Activated CD4-positive, alpha-beta T cell treated with anti-CD3 and anti-CD28 coated beads for 1 hour (primary cell): ENCODE measurements around the gene C1S.
"Not testable (repeated sequence)": the region's sequence is repeated elsewhere in the genome, so short reads cannot be mapped to it uniquely, and the experiment has no call there.

Experiments used
- DNase-seq: peaks from one replicate; pipeline ENCODE4 v3.0.0-alpha.2; 2020

The C1S gene

DNA sequence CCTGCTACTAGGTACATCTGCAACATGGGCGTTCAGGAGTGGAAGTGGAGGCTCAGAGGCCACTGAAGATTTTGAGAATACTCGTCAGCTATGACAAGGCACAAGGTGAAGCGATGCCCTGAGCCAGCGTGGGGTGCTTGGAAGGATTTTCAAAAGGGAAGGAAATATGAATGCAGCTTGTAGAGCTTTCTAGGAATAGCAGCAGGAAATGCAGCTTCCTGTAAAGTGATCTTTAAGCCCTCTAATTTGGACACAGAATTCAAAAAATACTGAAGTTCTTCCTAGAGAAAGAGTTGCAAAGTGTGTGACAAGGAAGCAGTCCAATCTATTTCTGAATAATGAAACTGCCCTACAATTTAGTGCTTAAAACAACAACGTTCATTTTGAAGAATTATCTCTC is 13.2 kb upstream of the C1S start:
- no peak for DNase-seq

DNA sequence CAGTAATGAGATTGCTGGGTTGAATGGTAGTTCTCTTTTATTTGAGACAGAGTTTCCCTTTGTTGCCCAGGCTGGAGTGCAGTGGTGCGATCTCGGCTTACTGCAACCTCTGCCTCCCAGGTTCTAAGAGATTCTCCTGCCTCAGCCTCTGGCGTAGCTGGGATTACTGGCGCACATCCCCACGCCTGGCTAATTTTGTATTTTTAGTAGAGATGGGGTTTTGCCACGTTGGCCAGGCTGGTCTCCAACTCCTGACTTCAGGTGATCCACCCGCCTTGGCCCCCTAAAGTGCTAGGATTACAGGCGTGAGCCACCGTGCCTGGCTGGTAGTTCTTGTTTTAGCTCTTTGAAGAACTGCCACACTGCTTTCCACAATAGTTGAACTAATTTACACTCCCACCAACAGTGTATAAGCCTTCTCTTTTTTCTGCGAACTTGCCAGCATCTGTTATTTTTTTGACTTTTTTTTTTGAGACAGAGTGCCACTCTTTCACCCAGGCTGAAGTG is 11.0 kb upstream of the C1S start:
- not testable (repeated sequence) for DNase-seq

DNA sequence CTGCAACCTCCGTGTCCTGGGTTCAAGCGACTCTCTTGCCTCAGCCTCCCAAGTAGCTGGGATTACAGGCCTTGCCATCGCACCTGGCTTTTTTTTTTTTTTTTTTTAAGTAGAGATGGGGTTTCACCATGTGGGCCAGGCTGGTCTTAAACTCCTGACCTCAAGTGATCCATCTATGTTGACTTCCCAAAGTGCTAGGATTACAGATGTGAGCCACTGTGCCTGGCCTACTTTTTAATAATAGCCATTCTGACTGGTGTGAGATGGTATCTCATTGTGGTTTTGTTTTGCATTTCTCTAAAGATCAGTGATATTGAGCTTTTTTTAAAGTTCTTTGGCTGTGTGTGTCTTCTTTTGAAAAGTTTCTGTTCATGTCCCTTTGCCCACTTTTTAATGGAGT is 10.5 kb upstream of the C1S start:
- DNase-seq, result not testable (repeated sequence)

DNA sequence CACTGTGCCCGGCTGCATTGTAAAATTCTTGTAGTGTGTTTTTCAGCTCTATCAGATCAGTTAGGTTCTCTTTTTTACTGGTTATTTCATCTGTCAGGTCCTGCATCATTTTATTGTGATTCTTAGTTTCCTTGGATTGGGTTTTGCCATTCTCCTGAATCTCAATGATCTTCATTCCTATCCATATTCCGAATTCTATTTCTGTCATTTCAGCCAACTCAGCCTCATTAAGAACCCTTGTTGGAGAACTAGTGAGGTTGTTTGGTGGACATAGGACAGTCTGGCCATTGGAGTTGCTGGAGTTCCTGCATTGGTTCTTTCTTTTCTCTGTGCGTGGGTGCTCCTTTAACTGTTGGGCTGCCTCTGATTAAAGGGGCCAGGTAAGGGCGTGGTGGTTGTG is 5.6 kb upstream of the C1S start:
- no peak for DNase-seq

DNA sequence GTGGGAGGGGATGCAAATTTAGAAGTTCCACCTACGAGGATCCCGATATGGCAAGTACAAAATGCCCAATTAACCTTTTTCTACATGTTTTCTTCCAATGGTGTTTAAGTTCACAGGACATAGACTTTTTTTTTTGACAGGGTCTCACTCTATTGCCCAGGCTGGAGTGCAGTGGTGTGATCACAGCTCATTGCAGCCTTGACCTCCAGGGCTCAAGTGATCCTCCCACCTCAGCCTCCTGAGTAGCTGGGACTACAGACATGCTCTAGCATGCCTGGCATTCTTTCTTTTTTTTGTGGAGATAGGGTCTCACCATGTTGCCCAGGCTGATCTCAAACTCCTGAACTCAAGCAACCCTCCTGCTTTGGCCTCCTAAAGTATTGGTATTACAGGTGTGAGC is 4.8 kb upstream of the C1S start:
- not testable (repeated sequence) for DNase-seq

DNA sequence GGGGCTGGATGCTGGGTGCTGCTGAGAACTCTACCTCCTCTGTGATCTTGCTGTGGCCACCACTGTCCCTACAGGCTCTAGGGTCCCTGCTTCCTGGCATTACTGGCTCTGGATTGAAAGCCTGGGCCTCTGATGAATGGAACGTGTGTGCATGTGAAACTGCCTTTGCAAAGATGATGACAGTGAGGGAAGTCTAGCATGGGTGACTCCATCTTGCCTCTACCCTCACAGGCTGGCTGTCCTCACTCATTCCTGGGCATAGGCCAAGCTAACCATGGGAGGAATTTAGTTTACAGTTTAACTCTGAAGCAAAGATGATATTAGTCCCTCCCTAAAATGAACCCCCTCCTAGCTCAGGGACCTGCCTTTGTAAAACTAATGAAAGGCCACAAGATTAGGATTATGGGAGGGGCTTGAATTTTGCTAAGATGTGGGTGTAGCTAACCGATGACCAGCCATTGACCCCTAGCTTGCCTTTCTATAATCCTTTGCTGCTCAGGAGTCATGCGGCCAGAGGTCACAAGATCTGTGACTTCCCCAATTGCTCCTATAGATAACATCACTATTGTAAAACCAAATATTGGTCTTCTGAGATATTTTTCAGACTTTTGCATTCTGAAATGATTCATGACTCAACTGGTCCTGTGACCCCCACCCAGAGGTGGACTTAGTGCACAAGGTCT is 2.2 kb upstream of the C1S start:
- DNase-seq, result no peak

DNA sequence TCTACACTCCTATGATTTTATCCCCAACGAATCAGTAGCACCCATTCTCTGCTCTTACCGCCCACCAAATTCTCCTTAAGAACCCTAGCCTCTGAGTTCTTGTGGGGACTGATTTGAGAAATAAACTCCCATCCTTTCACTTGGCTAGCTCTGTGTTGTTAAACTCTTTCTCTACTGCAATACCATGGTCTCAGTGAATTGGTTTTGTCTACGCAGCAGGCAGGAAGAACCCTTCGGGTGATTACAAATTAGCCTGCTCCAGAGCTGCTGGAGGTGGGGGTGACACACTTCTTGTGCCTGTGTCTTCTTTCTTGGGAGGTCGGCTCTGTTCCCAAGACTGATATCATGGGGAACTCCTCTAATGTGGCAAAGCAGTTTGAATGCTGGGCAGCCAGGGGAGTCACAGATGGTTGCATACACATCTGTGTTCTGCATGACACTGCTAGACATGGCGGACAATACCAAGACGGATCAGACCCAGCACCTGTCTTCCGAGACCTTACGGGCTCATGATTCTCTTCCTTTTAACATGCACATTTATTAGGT is 1.6 kb upstream of the C1S start:
- DNase-seq, result no peak

DNA sequence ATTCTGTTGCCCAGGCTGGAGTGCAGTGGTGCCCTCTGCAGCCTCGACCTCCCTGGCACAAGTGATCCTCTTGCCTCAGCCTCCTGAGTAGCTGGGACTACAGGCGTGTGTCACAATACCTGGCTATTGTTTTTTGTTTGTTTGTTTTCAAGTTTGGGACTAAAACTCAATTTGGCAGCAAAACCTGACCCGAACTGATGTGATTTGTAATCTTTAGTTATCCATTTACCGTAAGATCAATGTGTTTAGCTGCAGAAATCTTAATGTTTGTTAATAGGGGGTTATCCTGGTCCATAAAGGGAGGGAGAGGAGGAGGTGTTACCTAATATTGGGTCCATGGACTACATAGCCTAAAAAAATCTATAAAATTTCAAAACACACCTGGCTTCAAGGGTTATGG is 738 bp upstream of the C1S start:
- DNase-seq, result no peak

DNA sequence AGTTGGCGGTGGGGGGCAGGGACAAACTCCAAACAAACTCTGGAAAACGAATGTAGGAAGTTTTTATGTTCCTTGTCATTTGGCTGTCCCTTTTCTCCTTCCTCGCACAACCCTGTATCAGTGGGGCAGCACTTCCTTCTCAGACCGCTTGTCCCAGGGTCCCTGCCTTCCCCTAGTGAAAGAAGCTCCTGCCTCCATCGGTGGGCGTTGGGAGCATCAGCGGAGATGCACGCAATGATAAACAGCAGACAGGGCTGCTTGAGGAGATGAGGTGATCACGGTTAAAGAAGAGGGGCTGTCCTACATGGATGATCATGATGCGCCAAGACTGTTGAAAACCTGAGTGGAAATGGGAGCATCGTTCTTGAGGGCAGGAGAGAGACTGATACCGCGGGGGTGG is 620 bp downstream of the C1S start:
- no peak for DNase-seq

DNA sequence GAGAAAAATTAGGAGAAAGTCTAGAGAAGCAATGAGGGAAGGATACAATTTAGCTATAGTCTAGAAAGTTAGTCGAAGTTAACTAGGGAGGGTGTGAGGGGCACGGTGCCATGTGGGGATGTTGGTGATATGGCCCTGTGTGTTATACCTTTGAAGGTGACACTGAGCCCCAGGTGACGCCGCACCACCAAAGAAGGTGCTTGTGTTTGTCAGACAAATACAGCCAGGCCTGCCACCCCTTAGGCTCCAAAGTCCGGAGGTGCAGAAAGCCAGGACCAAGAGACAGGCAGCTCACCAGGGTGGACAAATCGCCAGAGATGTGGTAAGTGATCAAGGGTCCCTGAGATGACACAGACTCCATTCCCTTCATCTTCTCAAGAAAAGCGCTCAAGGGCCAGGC is 1.1 kb downstream of the C1S start:
- DNase-seq, result no peak

DNA sequence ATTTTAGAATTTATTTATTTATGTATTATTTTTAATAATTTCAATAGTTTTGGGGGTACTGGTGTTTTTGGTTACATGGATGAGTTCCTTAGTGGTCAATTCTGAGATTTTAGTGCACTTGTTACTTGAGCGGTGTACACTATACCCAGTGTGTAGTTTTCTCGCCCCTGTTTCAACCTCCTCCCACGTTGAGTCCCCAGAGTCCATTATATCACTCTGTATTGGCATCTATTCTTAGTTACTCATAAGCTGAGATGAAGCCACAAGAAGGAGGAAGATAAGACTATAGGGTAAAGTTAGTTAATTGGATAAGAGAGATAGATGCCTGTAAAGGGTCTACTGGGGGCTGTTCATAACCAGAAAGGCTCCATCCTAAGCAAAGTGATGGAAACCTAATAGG is 4.0 kb downstream of the C1S start:
- no peak for DNase-seq

DNA sequence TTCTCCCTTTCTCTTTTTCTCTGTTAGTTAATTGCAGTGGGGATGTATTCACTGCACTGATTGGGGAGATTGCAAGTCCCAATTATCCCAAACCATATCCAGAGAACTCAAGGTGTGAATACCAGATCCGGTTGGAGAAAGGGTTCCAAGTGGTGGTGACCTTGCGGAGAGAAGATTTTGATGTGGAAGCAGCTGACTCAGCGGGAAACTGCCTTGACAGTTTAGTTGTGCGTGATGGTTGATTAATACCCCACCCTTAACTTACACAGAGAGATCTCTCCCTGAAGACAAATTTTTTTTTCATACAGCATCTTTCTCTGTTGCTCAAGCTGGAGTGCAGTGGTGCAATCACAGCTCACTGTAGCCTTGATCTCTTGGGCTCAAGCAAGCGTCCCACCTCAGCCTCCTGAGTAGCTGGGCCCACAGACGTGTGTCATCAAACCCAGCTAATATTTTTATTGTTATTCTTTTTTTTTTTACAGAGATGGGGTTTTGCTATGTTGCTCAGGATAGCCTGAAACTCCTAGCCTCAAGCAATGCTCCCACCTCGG is 4.6 kb downstream of the C1S start:
- DNase-seq, result no peak

DNA sequence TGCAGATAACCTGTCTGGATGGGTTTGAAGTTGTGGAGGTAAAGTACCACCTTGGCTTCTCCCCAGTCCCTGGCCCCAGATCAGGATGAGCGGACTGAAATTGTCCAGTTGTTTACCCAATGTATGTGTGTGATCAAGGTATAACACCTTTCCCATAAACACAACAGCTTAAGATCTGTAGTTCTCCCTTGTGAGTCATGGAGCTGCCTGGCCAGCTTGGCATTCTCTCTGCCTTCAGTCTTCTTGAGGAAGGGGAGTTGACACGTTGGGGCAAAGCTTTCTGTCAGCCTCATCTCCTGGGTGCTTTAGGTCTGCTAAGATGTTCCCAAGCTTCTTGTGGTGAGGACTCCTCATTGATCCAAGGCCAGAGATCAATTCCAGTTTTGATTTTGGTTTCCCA is 6.1 kb downstream of the C1S start:
- DNase-seq, result no peak

DNA sequence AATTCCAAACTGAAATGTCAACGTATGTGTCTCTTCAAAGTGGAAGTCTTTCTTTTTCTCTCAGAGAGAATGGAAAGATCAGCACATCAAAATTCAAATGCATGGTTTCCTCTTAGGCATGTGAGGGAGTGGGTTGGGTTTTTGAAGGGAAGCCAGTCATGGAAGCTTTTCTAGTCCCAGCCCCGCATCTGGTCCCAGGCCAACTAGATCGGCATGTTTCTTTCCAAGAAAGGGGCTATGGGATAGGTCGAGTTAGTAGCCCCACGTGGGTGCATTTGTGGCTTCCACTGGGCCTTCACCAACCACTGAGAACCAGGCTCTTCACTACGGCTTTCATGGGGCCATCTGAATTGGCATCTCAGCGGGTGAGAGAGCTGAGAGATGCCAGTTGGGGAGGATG is 6.6 kb downstream of the C1S start:
- no peak for DNase-seq

DNA sequence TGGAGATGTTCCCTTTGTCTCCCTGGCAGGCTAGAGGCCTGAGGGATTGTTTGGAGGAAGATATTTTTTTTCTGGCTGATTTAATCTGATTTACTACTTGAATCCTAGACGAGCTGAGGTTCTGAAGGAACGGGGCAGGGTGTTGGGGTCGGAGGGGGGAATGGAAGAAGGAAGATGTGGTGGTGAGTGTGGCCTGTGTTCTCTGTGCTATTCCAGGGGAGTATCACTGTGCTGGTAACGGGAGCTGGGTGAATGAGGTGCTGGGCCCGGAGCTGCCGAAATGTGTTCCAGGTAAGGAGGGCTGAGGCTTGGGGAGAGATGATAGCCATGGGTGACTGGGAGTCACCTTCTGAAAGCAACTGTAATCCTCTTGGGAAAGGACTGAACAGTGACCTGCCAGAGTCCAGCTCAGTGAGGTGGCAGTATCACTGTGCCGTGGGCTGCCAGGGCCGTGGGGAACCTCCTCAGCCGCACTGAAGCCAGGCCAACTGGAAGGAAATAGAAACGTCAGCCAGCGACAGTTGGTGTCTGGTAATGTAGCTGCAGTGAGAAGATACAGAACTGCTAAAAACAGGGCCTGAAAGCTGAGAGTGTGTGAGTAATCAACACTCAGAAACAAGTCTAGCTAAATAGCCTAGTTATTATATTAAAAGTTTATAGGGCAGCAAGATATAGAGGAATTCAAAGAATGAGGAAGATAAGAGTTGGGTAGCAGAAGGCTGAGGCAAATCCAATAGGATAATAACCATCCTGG is 7.9 kb downstream of the C1S start:
- DNase-seq, result no peak

DNA sequence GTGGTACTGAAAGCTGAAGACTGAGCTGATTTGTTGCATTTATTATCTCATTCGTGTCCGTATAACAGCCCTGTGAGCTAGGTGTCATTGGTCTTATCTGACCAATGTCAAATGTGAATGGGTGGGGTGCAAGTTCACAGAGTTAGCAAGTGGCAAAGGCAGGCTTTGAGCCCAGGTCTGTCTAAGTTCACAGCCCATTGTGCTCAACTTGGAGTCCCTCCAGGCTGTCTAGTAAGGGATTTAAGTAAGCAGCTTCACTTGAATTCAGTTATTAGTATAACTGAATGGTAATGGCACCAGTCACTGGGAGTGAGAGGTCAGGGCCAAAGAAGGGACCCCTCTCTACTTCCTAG is 8.5 kb downstream of the C1S start:
- DNase-seq, result no peak

DNA sequence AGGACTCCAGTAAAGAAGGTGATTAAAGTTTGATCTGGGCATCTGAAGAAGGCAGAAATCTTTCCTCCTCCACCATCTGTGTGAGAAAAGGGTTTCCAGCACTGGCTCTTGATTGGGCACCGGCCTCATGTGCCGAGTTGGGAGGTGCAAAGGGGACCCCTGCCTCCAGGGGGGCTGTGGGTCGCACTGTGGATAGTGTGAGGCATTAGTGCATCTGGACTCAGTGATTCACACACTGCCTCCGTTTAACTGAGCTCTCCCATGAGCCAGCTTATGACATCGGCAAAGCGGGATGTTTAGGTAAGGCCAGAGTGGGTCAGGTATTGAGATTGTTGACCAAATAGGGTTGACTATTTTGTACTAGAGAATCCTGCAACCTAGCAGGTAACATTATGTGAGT is 8.9 kb downstream of the C1S start:
- DNase-seq, result no peak

DNA sequence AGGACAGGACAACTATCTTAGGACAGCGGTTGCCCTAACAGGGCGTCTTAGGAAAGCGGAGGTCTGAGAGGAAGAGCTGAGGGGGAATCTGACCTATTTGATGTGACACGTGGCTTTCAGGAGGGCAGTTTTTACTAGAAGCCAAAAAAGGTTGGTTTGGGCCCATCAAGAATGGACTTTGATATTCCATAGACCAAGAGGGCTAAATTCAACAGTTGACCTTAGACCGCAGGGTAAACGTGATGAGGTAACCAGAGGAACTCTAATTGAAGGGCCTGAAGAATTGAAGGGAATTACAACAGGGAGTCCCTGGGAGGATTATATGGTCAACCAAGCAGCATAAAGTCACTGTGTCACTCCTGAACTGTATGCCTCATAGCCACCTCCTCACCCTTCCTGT is 11.5 kb downstream of the C1S start:
- no peak for DNase-seq

DNA sequence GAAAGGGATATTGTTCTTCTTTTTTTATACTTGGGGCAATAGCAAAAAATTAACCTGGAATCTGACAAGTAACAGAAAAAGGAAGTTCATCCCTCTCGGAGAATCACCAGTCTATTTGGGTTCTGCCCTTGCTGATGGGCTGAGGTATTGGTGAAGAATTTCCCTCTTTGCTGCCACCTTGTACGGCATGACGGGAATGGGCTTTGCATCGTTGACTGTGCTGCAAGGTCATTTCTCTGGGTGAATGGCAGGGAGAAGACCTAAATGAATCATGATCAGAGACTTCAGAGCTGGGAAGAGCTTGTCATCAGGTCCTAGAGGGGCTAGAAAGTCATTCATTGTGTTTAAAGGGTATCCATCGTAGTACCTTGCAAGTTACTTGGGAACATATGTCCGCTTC is 12.0 kb downstream of the C1S start:
- no peak for DNase-seq

DNA sequence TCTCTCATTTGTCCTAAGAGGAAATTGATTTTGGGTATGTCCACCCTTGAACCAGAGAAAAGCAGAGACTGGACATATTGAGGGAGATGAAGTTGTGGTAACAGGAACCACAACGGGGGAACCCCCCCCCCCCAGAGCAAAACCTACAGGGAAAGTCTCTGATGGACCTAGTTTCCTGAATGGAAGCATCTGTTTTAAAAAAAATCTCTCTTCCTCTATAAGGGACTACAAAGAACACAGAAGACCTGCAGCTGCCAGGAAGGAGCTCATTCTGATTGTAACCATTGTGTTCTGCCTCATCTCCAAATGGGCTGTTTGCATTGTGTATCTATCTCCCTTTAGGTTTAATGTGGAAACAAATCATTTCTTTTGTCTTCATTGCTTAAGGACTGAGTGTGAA is 13.4 kb downstream of the C1S start:
- no peak for DNase-seq

DNA sequence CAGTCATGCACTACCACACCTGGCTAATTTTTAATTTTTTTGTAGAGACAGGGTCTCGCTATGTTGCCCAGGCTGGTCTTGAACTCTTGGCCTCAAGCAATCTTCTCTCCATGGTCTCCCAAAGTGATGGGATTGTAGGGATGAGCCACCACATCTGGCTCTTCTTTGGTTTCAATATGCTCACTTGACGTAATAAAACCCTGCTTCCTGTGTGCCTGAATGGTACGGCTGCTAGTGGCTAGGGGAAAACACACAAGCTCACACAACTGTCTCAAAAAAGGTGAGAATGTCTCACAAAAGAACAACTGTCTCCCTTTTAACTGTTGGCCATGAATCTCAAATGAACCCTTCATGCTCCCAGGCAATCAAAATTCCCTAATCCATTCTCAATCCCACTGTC is 15.0 kb downstream of the C1S start:
- DNase-seq, result no peak

DNA sequence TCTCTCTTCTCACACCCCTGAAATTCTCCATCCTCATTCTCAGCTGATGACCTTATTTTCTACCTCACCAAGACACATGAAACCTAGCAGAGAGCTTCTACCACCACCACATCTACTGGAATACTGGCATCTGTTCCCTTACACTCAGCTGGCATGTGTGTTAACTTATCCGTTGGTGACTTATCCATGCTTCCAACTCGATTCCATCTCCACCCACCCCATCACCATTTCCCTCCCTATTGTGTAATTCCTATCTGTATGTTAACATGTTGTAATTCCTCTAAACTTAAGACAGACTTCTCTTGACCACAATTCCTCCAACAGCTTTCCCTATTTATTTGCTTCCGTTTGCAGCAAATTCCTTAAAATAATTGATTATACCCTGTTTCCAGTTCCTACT is 15.4 kb downstream of the C1S start:
- no peak for DNase-seq

DNA sequence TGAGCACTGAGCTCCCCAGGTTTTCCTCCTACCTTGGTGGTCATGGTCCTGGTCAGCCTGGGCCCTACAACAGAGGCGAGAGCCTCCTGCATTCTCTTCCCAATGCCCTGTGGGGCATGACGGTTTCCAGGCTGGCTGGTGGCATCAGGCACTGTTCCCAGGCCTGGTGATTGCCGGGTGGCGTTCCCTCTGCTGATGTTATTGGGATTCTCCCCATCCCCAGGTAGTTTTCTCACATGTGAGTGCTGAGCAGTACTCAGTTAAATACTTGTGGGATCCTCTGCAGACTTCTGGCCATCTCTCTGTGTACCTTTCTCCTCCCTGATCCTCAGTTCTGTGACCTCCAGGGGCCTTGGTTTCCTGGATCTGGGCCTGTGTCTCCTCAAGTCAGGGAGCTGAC is 16.0 kb downstream of the C1S start:
- DNase-seq, result no peak

DNA sequence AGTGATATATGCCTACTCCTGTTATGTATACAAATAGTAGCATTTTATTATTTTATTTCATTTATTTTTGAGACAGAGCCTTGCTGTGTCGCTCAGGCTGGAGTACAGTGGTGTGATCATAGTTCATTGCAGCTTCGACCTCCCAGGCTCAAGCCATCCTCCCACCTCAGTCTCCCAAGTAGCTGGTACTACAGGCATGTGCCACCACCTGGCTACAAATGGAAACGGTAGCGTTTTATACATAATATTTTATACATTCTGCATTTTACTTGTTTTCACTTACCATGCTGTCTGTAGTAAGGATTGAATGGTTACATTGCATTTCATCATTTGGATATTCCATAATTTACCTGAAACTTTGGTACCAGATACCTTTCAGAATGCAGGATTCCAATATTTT is 17.6 kb downstream of the C1S start:
- no peak for DNase-seq

DNA sequence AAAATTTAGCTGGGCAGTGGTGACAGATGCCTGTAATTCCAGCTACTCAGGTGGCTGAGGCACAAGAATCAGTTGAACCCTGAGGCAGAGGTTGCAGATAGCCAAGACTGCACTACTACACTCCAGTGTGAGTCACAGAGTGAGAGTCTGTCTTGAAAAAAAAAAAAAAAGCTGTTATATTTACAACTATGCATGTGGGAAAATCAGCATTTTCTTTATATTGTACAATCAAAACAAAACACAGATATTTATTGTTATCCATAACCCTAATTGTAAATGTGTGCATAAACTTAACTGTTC is 19.3 kb downstream of the C1S start:
- DNase-seq, result no peak
